NOMO-1 (cell line): ENCODE measurements around the gene INPP5K.
"Not testable (repeated sequence)": the region's sequence is repeated elsewhere in the genome, so short reads cannot be mapped to it uniquely, and the experiment has no call there.

ENCODE experiments used
- DNase-seq, 2 experiments: peaks; one replicate each; lab custom pipeline; 2025; ENCODE audit not compliant: unreplicated experiment in 2 of 2; lab: John Stamatoyannopoulos, UW

INPP5K gene

GRCh38 chr17:1469231-1469852 is 47.1 kb downstream of the INPP5K start:
- no peak for DNase-seq

GRCh38 chr17:1467898-1468492 is 48.4 kb downstream of the INPP5K start:
- peak; percentile 84 to 88 for DNase-seq

- DNase-seq, result no peak
These were observed 49.2 kb downstream of the INPP5K start for GRCh38 chr17:1467258-1467657.

GRCh38 chr17:1464186-1464585 is 52.2 kb downstream of the INPP5K start:
- DNase-seq, result no peak

GRCh38 chr17:1462164-1463112 is 54.0 kb downstream of the INPP5K start:
- no peak for DNase-seq

GRCh38 chr17:1461198-1461944 is 55.0 kb downstream of the INPP5K start:
- peak in 1 of 2 experiments; percentile 30 for DNase-seq

- DNase-seq, result no peak
These were observed 56.2 kb downstream of the INPP5K start for GRCh38 chr17:1460233-1460632.

GRCh38 chr17:1455797-1456599 is 60.4 kb downstream of the INPP5K start, which contains the start of gene CRK:
CRK (minus strand) TSS chr17:1456232; CDS start chr17:1456117, 115 bp downstream.
- peak; percentile 91 to 94 for DNase-seq

GRCh38 chr17:1455291-1455796 is 61.1 kb downstream of the INPP5K start:
- DNase-seq, result peak; percentile 46 to 68

GRCh38 chr17:1454541-1454940 is 61.9 kb downstream of the INPP5K start:
- no peak for DNase-seq

- not testable (repeated sequence) for DNase-seq
These were observed 62.7 kb downstream of the INPP5K start for GRCh38 chr17:1453694-1454093.

- DNase-seq, result no peak
These were observed 63.6 kb downstream of the INPP5K start for GRCh38 chr17:1452836-1453235.

- not testable (repeated sequence) for DNase-seq
These were observed 66.2 kb downstream of the INPP5K start for GRCh38 chr17:1450261-1450660.

GRCh38 chr17:1449412-1449967 is 66.9 kb downstream of the INPP5K start:
- DNase-seq, result no peak

- DNase-seq, result no peak
These were observed 69.4 kb downstream of the INPP5K start for GRCh38 chr17:1447052-1447451.

- no peak for DNase-seq
These were observed 70.2 kb downstream of the INPP5K start for GRCh38 chr17:1446201-1446600.

- DNase-seq, result not testable (repeated sequence)
These were observed 70.7 kb downstream of the INPP5K start for GRCh38 chr17:1445695-1446094.
